Sciatic nerve (tissue), 2 donors: ENCODE results near the gene CHMP4A. TPM values are rescaled to one million over a fixed set of nuclear protein-coding genes. Genes with fewer than 3 reads are reported as not detected.

Experiments
- ATAC-seq: fragments of 200-7000 bp; cut with Tn5 transposase; one replicate; pipeline ENCODE4 v1.9.1; 2020; ENCODE audit warnings: mild to moderate bottlenecking, moderate library complexity
- DNase-seq: peaks from one replicate; pipeline ENCODE4 v3.0.0-alpha.2; 2020; ENCODE audit warnings: low spot score
- intact Hi-C: fragments of 100-400 bp; cut with DNase I; formaldehyde crosslinking; loops from one replicate; pipeline ENCODE4 v1.14.2; 2022
- total RNA-seq: library from RNA; stranded (reverse); fragmentation: NEBNext Ultra II Directional; extraction: Animal tissue kit (Norgen Biotek cat#: 25700); gene quantifications from one replicate; pipeline ENCODE4 v1.2.1, GENCODE V29; 2021
- donor health status: DM: no; HTN: no; CAD: no.
- donor health status: DM: no; HTN: no; CAD: no.

Gene CHMP4A, protein sequence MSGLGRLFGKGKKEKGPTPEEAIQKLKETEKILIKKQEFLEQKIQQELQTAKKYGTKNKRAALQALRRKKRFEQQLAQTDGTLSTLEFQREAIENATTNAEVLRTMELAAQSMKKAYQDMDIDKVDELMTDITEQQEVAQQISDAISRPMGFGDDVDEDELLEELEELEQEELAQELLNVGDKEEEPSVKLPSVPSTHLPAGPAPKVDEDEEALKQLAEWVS
- 56.4 TPM for total RNA-seq

- DNase-seq (peak; percentile 95), ATAC-seq (peak; percentile 95)
- intact Hi-C loops = no loop called here
Observed at GRCh38 chr14:24212924-24213865, at the start of gene CHMP4A. CHMP4A (minus strand) TSS chr14:24213488; CDS start chr14:24213439, 49 bp downstream.

DNA sequence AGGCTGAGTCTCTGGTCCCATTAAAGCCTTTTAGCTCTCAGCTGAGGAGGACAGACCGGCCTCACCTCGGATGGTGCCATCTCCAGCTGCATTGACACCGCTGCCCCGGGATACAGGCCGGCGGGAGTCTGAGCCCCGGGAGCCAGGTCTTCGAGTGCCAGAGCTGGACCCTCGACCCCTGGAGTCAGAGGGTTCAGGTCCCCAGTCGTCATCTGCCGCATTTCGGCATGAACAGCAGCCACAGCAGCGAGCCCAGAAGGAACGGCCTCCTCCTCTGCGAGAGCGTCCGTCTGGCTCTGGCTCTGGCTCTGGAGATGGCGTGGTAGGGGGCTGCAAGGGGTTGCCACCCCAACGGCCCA is 48.7 kb upstream of the CHMP4A start:
- DNase-seq (no peak), ATAC-seq (no peak)
- intact Hi-C loops = no loop called here

DNA sequence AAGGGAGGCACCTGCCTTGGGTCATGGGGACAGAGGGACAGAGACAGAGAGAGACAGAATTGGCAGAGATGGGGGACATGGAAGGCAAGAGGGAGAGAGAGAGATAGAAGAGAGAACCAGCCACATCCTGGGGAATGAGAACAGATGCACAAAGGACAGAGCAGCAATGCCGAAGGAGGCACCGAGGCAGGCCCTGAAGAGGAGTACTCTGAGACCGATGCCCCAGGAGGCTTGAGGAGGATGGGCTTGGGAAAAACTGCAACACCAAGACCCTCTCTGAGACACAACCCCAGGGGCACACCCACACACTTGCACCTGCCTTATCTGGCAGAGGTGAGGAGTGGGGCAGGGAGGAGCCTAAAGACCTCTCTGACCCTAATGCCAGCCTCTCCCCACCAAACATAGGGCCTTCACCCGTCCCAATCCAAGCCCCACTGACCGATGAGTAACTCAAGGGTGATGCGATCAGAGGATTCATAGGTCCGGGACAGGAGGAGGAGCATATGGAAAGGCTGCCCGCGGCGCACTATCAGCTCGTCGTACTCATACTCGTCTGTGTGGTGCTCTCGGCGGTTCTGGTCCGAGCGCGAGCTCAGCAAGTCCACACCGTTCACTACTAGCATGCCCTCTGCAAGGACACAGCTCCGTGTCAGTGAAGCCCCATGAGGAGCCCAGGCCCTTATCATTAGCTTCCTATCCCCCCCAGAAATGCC is 48.1 kb upstream of the CHMP4A start:
- no peak for ATAC-seq
- DNase-seq = no peak
- intact Hi-C loops = no loop called here

DNA sequence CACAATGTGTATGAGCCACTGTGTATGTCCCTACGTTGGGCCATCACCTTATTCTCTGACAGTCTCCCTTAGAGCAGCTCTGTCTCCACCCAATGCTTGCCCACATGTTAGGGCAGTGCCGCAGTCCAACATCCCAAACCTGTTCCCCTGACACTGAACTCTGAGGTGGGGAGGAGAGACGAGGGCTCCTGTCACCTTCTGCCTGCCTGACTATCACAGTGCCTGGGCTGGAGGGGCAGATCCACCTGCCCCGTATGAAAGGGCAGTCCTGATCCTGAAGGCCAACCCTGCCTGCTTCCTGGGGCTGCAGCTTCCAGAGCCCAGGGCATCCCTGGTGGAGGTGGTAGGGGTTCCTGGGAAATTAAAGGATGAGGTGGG is 47.5 kb upstream of the CHMP4A start:
- DNase-seq = no peak
- no peak for ATAC-seq
- intact Hi-C loops = no loop called here

GRCh38 chr14:24260026-24260779 is 46.9 kb upstream of the CHMP4A start:
- no peak for DNase-seq
- no peak for ATAC-seq
- intact Hi-C loops = no loop called here

DNA sequence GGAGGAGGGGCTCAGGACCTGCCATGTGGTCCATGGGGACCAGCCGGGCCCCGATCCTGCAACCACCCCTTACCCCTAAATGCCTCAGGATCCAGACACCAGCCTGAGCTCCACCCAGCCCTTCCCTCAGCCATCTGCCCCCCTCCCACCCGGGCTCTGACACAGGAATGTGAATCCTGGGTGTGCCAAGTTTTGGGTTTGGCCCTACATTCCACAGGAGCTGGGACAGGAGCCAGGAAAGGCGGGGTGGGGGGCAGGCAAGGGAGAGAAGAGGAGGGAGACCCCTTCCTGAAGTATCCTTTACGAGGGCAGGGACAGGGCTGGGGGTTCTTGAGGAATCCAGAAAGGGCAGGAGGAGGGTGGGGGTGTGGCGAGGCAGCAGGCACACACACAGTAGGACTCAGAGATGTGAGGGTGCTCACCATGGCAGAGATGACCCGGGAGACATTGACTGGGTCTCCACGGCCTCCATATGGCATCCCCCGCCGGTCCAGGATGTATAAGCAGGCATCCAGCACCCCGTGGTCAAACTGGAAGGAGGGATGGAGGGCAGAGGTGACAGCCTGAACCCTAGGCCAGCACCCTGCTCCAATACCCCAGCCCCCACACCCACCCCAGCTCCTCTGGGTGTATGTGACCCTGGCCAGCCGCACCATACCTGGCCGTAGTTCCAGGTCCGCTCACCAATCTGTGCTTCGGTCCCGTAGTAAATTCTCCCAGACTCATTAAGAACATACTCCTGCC is 46.2 kb upstream of the CHMP4A start:
- ATAC-seq = peak; percentile 68
- intact Hi-C loops = no loop called here
- no peak for DNase-seq

DNA sequence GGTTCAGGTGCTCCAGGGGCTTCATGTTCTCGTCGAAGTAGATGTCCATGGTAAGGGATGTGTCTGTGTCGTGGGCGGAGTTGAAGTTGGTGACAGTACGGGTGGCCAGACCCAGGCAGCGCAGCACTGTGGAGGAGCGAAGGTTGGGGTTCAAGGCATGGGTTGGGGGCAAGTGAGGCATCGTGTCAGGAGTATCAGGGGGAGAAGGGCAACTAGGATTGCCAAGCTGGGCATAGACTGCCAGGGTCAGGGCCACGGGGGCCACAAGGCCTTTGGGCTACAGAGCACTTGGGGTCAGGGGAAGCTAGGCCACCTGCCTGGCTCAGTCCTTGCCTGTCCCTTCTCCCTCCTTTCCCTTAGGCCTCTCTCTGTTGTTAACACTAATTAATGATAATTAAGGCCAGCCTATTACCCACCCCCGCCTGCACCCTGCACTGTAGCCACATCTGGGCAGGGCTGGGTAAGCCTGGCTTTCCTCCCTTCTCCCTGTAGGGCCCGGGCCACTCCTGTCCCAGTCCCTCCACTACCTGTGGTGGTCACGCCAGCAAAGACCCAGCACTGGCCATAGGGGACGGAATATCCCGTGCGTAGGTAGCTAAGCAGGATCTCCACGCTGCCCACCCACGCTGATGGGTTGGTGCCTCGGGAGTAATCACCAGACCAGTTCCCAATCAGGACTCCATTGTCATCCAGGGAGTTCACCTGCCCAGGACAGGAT is 45.4 kb upstream of the CHMP4A start:
- intact Hi-C loops = no loop called here
- DNase-seq (no peak), ATAC-seq (peak; percentile 8)

GRCh38 chr14:24258119-24258518 is 44.8 kb upstream of the CHMP4A start:
- intact Hi-C loops = no loop called here
- DNase-seq (no peak), ATAC-seq (no peak)

DNA sequence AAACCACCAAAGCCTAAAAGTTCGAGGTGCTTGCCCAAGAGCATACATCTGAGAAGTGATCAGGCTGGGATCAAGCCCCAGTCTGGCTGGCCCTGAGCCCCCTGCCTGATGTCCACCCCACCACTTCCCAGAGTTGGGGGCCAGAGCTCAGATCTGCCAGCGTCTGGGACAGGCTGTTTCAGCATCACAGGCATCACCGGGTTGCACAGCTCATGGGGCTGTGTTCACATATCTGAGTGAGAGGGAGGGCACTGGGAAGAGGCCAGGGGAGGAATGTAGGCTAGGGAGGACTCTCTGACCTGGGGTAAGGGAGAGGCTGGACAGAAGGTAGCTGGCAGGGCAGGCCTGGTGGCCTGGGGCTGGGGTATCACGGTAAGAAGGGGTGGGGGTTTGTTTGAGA is 43.7 kb upstream of the CHMP4A start:
- ATAC-seq (peak; percentile 42), DNase-seq (peak; percentile 48)
- intact Hi-C loops = no loop called here

DNA sequence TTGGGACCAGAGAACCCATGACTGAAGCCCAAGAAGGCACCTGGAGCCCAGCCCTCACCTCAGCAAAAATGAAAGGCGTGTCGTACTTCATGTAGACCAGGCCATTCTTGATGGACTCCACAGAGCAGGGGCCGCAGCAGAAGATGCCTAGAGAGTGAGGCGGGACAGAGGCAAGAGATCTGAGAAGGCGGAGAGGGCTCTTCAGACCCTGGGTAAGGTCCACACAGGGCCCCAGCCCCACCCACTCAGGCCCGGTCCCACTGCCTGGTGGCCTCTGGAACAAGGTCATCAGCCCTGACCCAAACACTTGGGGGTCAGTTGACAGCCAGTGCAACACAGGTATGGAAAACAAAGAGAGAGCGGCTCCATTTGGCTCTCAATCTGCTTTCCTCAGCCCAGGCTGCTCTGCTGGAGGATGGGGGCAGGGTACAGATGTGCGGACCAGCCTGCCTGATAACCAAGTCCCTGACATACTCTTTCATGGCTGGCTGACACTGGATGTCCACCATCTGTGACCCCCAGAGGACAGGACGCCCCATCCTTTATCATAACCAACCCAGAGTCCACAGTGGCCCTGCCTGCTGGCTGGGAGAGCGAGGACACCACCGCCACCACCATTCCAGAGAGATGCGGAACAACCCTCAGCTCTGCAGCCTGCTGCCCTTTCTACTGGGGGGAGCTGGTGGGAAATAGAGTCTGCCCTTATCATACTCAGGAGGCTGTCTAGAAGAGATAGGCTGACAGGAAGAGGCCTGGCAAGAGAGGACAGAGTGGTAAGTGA is 42.8 kb upstream of the CHMP4A start:
- DNase-seq = peak; percentile 33
- intact Hi-C loops = no loop called here

GRCh38 chr14:24255438-24255837 is 42.1 kb upstream of the CHMP4A start:
- no peak for ATAC-seq
- DNase-seq = peak; percentile 42
- intact Hi-C loops = no loop called here

More for the DNA sequence above, 42.8 kb upstream of the CHMP4A start:
- ATAC-seq = no peak

GRCh38 chr14:24254630-24255392 is 41.5 kb upstream of the CHMP4A start:
- ATAC-seq (no peak), DNase-seq (no peak)
- intact Hi-C loops = no loop called here

- no peak for ATAC-seq
- no peak for DNase-seq
- intact Hi-C loops = no loop called here
Observed at GRCh38 chr14:24253936-24254335, 40.6 kb upstream of the CHMP4A start.

DNA sequence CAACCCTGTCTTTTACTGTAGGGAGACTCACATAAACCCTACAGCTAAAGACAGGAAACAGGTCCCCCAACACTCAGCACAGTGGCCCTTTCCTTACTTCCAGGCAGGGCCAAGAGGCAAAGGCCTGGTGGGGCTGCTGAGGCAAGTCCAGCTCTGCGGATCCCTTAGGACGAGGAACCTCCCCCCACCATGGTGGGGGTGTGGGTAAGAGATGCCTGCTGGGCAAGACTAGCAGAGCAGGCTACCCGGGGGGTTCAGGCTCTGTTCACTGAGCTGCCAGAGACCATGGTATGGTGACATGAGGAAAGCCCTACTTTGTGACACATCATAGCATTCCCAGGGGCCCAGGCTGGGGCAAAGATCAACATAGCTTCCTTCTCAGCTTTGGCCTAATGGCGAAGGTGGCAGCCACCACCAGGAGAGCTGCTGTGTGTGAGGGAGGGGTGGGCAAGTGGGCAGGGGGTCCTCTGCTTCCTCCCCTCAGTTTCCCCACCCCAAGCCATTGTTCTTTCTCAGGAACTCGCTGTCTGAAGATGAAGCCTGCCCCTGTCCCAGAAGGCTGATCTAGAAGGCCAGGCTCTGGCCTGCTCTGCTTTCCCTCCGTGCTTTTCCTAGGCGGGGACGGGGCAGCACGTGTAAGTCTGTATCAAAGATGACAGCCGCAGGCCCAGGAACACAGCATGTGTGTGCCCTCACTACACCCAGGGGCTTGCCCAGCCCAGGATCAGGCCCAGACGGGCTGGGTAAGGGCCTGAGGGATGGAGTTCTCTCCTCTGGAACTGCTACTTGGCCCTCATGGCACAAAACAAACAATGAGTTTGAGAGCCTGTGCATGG is 39.2 kb upstream of the CHMP4A start:
- intact Hi-C loops = no loop called here
- ATAC-seq (no peak), DNase-seq (no peak)

DNA sequence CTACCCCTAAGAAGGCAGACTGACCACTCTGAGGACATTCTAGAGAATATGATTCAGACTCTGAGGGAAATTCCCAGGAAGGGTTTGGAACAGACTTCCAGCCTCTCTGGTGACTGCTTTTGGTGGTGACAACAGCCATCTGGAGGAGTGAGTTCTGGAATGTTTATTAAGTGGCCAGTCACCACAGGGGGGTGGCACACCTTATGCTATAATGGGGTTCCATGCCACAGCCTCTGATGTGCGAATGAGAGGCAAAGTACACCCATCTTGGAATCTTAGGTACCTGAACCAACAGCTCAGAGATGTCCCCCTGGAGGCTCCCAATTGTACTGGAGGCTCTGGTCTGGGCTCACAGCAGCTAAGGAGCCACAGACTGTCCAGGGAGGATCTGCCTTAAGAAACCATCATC is 38.6 kb upstream of the CHMP4A start:
- no peak for DNase-seq
- intact Hi-C loops = no loop called here
- ATAC-seq = no peak

- ATAC-seq = no peak
- intact Hi-C loops = no loop called here
- DNase-seq = no peak
Observed at GRCh38 chr14:24250354-24250753, 37.1 kb upstream of the CHMP4A start.
